Stimulated activated CD4-positive, alpha-beta T cell treated with anti-CD3 and anti-CD28 coated beads, Interleukin-4, amount 100 ng/mL, for 4 hours (primary cell): ENCODE measurements around the gene IRAK1.
"Not testable (repeated sequence)": the region's sequence is repeated elsewhere in the genome, so short reads cannot be mapped to it uniquely, and the experiment has no call there.

Experiments
- DNase-seq, 2 experiments: peaks; one replicate each; pipeline ENCODE4 v3.0.0-alpha.2; 2020

Gene IRAK1

DNA sequence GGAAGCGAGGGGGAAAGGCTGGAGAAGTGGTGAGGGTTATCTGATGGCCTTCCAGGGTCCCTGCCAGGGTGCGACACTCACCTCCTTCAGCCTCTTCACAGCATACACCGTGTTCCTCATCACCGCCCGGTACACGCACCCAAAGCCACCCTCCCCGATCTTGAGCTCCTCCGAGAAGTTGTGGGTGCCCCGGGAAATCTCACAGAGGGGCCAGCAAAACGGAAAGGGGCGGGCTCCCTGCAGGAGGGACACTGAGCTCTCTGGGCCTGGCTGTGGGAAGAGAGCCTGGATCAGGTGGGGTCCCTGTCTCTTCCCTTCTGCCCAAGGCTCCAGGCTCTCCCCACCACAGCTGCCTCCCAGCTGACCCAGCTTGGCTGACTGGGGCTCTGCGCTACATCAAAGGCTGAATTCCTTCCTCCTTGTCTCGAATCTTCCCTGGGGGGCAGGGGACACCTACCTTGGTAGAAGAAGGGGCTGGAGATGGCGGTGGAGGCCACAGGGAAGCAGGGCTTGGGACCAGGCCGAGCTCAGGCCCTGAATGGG, 1.1 kb downstream of the IRAK1 start:
- DNase-seq = no peak

GRCh38 chrX:154017766-154018517, 1.8 kb downstream of the IRAK1 start:
- no peak for DNase-seq

DNA sequence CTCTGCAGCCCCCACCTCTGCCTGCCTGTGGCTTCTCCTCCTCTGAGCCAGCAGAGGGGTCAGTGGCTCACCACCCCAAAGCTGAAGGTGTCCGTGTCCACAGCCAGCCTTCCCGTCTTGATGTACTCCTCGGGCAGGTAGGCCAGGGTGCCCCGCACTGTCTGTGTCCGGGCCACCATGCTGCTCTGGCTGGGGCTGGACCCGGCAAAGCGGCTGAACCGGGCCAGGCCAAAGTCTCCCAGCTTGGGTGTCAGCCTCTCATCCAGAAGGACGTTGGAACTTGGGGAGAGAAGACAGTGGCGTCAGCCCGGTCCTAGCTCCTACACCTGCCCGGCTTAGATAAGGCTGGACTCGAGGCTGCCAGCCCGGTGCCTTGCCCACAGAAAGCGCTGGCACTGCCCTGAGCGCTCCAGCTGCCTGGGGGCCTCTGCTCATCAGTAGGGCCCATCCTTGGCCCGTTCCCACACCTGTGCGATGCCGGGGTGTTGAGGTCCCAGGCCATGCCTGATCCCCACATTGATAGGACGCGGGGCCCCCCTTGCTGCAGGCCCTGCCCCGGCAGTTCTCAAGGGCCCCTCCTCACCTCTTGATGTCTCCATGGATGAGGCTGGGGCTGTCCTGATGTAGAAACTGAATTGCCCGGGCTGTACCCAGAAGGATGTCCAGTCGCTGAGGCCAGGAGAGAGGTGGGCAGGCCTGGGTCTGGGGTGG, 3.2 kb downstream of the IRAK1 start:
- DNase-seq = no peak

- no peak for DNase-seq
Observed at GRCh38 chrX:154015581-154016264, 4.0 kb downstream of the IRAK1 start.

- DNase-seq = no peak
Observed at GRCh38 chrX:154014429-154015380, 5.0 kb downstream of the IRAK1 start.

DNA sequence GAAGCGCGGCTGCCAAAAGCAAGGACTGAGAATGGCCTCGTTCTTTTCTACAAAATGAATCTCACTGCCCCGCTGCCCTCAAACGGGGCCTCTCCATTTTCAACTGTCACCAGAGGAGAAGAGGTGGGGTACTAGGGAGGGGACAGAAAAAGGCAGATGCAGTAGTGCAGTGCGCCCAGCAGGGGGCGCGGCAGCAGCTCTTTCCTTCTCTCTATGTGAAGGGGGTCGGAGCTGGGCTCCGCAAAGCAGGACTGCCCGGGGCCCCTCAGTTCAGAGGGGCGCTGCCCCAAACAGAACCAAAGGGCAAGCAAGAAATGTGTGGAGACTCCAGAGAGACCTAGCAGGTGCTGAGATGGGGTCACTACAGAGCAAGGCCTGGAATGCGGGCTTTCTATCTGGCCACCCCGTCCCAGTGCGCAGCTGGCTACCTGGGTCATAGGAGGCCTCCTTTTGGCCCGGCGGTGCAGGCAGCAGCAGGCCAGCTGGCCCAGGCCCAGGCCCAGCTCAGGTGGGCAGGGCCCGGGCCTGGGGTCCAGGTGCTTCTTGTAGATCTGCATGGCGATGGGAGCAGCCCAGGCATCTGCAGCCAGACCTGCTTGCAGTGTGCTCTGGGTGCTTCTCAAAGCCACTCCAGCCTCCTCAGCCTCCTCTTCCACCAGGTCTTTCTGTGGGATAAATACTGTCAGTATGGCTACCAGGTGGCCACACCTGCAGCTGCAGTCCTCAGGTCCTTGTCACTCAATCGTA, 5.9 kb downstream of the IRAK1 start:
- peak; percentile 24 to 35 for DNase-seq

- DNase-seq = no peak
Observed at GRCh38 chrX:154013001-154013421, 6.7 kb downstream of the IRAK1 start.

DNA sequence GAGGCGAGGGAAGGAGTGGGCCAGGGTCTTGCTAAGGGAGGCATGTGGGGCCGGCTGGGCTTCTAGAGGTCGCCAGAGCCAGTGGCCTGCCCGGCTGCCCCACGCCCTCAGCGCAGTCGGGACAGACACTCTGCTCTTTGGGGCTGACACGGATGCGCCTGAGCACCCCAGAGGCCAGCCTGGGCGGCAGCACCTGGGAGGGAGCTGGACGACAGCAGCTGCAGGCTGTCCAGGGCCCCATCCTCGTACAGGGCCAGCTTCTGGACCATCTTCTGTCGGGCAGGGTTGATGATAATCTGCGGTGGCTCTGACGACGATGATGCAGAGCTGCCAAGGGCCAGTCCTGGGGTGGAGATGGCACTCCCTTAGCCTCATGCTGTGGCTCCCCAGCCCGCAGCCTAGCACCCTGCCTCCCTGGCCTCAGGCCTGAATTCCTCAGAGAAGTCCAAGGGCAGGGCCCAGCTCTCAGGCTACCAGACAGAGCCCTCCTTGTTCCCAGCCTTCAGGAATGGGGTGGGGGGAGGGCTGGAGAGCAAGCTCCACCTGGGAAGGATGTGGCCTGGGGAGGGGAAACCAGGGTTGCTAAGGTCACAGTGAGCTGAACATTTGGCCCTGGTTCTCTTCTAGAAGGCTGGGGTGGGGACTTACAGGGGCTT, 7.2 kb downstream of the IRAK1 start:
- no peak for DNase-seq

GRCh38 chrX:154011376-154012335, 8.0 kb downstream of the IRAK1 start:
- DNase-seq = no peak

- DNase-seq = no peak
Observed at GRCh38 chrX:154010330-154011087, 9.2 kb downstream of the IRAK1 start.

- DNase-seq = no peak
Observed at GRCh38 chrX:154008521-154008920, 11.2 kb downstream of the IRAK1 start.

- no peak for DNase-seq
Observed at GRCh38 chrX:154006947-154007346, 12.8 kb downstream of the IRAK1 start.

DNA sequence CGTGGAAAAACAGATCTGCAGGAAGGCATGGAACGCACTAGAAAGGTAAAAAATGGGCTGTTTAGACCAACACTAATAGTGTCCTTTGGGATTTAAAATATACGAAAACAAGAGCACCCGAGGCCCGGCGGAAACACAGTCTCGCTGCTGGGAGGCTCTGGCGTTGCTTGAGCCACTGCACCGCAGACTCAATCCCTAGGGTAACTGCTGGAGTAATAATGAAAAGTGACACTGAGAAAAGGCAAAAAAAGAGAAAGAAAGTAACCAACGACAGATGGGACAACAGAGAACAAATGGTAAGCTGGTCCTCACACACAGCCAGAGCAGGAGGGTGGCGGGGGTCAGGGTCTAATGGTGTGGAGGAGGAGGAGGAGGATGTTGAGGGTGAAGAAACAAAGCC, 15.4 kb downstream of the IRAK1 start:
- DNase-seq = no peak

GRCh38 chrX:154002215-154002719, 17.4 kb downstream of the IRAK1 start:
- DNase-seq = peak in 1 of 2 experiments; percentile 42

DNA sequence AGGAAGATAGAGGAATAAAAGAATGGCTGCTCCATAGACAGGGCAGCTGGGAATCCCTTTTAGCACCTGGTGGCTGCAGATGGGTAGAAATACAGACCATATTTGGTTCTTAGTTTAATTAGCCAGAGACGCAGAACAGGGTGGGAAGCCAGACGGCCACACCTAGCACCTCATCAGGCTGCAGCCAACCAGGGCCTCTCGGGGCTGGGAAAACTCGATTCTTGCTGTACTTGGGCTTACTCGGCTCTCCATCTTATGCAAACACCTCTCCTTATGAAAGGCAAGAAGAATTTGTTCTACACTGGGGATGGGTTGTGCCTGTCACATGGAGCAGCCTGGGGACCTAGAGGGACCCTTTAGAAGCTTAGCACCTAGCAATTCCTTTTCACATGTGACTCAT, 19.7 kb downstream of the IRAK1 start:
- no peak for DNase-seq

DNA sequence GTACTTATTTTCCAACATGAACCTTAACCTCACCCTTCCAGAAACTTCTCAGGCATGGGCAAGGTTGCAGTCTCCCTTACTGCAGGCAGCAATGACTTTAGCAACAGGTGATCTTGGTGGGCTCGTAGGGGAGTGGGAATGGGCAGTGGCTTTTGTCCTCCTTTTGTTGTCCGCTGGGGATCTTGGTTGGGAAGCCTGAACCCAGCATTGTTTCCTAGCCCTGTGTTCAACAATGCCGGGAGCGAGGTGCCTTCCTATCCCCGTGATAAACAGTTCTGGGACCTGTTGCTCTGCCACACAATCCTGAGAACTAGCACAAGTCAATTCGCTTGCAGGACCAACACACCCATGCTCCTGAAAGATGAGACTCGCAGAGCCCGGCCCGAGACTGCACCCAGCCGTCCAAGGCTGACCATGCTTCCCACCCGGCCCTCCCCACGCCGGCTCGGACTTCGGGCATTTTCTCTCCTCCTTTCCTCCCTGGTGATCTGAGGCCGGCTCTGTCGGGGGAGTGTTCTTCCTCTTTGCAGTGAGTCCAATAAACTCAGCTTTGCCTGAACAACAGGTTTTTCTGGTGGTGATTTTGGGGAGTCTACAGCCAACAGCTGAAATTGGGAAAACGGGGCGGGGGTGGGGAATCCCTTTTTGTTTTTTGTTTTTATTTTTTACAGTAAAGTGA, 20.2 kb downstream of the IRAK1 start:
- no peak for DNase-seq

GRCh38 chrX:153995504-153995903, 24.2 kb downstream of the IRAK1 start:
- no peak for DNase-seq

DNA sequence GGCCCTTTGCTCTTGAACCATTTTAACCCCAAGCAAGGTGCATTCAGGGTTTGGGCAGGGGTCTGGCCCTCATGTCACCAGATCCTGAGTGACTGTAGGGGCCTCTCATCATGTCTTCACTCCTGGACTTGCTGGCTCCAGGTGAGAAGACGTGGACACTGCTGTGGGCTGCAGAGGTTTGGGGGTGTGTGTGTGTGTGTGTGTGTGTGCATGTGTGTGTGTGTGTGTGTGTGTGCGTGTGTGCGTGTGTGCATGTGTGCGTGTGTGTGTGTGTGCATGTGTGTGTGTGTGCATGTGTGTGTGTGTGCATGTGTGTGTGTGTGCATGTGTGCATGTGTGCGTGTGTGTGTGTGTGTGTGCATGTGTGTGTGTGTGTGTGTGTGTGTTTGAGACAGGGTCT, 25.3 kb downstream of the IRAK1 start:
- DNase-seq = not testable (repeated sequence)
